BLaER1 treated with 17β-estradiol and CSF1 and Interleukin-3, amounts not matched to agents 10 nM and 100 nM (cell line): ENCODE data around the gene TMEM225B.
"Not testable (repeated sequence)": the region's sequence is repeated elsewhere in the genome, so short reads cannot be mapped to it uniquely, and the experiment has no call there.

ENCODE experiments used
- H3K27ac ChIP-seq, 11 experiments: shearing (Covaris generic); formaldehyde crosslinking; 2 replicates each; pipeline ENCODE4 v1.8.1; 2022
- H3K27me3 ChIP-seq, 11 experiments: shearing (Covaris generic); formaldehyde crosslinking; 2 replicates each; pipeline ENCODE4 v1.8.1; 2022
- H3K36me3 ChIP-seq, 11 experiments: shearing (Covaris generic); formaldehyde crosslinking; 2 replicates each; pipeline ENCODE4 v1.8.1; 2022
- H3K4me1 ChIP-seq, 10 experiments: shearing (Covaris generic); formaldehyde crosslinking; 2 replicates each; pipeline ENCODE4 v1.8.1; 2022
- H3K4me2 ChIP-seq, 11 experiments: shearing (Covaris generic); formaldehyde crosslinking; 2 replicates each; pipeline ENCODE4 v1.8.1; 2022
- H3K4me3 ChIP-seq, 10 experiments: shearing (Covaris generic); formaldehyde crosslinking; 2 replicates each; pipeline ENCODE4 v1.8.1; 2022
- H3K9ac ChIP-seq, 11 experiments: shearing (Covaris generic); formaldehyde crosslinking; 2 replicates each; pipeline ENCODE4 v1.8.1; 2022
- H3K9me3 ChIP-seq, 11 experiments: shearing (Covaris generic); formaldehyde crosslinking; replicated peaks in 1 of 11; 2 replicates each; pipeline ENCODE4 v1.8.1; 2022
- H4K20me1 ChIP-seq, 11 experiments: shearing (Covaris generic); formaldehyde crosslinking; 2 replicates each; pipeline ENCODE4 v1.8.1; 2022
- Cebpa-rat ChIP-seq, 11 experiments: shearing (Covaris generic); IDR thresholded peaks; 2 replicates each; pipeline ENCODE4 v1.8.1; 2022

Gene TMEM225B

DNA sequence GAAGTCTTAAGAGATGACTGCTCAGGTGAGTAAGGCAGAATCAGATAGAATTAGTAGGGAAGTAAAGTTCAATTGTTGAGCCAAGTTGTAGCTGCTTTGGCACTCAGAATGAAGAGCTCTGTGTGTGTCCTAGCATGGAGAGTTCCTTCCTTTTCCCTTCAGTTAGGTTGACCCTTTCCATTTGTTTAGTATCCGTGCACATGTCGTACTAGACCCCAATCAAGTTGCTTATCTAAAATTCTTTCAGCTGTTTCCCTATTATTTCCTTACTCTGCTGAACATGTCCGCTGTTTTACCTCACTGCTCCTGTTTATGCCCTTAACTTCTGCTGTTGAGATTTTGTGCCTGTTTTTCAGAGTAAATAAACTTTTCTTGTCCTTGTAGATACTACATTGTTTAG is 26.3 kb upstream of the TMEM225B start:
- Histone ChIP-seq H3K36me3 (peaks cover 74 to 87% (median 83%) of the 10 kb centered on the region in 11 experiments), H3K4me2 (no peak overlapping the region), H3K4me1 (no peaks in the 10 kb centered on the region), H3K9me3 (no peaks in the 10 kb centered on the region), H3K27me3 (no peaks in the 10 kb centered on the region), H3K27ac (no peak overlapping the region), H3K4me3 (no peak overlapping the region), H4K20me1 (peaks cover 12 to 52% (median 23%) of the 10 kb centered on the region in 11 experiments; a peak in 19 of 22 replicates), H3K9ac (no peak overlapping the region)
- TF ChIP-seq Cebpa-rat (IDR thresholded peaks at IDR 0.05): no peak

DNA sequence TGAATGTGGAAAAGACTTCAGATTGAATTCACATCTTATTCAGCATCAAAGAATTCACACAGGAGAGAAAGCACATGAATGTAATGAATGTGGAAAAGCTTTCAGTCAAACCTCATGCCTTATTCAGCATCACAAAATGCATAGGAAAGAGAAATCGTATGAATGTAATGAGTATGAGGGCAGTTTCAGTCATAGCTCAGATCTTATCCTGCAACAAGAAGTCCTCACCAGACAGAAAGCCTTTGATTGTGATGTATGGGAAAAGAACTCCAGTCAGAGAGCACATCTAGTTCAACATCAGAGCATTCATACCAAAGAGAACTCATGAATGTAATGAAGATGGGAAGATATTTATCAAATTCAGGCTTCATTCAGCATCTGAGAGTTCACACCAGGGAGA is 24.8 kb upstream of the TMEM225B start:
- H4K20me1 ChIP-seq: peaks cover 12 to 37% (median 24%) of the 10 kb centered on the region in 11 experiments; a peak in 18 of 22 replicates
- H3K9ac ChIP-seq: no peak overlapping the region
- H3K27ac ChIP-seq: no peak overlapping the region
- no peaks in the 10 kb centered on the region for H3K9me3 ChIP-seq
- no peak for TF ChIP-seq Cebpa-rat (IDR thresholded peaks at IDR 0.05)
- no peak overlapping the region for H3K4me3 ChIP-seq
- H3K27me3 ChIP-seq: no peaks in the 10 kb centered on the region
- peaks cover 63 to 74% (median 69%) of the 10 kb centered on the region in 11 experiments for H3K36me3 ChIP-seq
- H3K4me1 ChIP-seq: peaks cover 0 to 11% (median 9%) of the 10 kb centered on the region in 10 experiments; a peak in 12 of 20 replicates
- no peak overlapping the region for H3K4me2 ChIP-seq

DNA sequence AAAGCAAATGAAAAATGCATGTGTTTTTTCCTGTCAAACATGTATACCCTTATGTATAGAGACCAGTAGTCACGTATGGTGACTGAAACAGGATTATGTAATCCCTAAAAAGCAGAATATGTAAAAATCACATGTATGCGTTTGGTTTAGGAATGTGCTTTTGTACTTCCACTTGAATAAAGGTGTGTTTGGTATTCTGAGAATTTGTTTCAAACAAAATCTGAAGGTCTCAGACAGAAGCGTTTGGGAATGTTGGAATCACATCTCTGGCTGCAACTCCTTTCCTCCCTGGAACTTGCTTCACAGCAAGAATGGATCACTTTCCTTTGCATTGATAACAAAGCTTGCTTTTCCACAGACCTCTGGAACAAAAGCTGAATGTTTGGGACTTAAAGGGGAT is 21.8 kb upstream of the TMEM225B start:
- Histone ChIP-seq H3K36me3 (peaks cover 35 to 45% (median 39%) of the 10 kb centered on the region in 11 experiments), H3K9me3 (no peaks in the 10 kb centered on the region), H3K27ac (no peak overlapping the region), H4K20me1 (peaks cover 0 to 18% (median 0%) of the 10 kb centered on the region in 11 experiments; a peak in 6 of 22 replicates), H3K4me2 (no peak overlapping the region), H3K9ac (no peak overlapping the region), H3K4me1 (peaks cover 15 to 40% (median 32%) of the 10 kb centered on the region in 10 experiments), H3K27me3 (no peaks in the 10 kb centered on the region), H3K4me3 (no peak overlapping the region)
- no peak for TF ChIP-seq Cebpa-rat (IDR thresholded peaks at IDR 0.05)

DNA sequence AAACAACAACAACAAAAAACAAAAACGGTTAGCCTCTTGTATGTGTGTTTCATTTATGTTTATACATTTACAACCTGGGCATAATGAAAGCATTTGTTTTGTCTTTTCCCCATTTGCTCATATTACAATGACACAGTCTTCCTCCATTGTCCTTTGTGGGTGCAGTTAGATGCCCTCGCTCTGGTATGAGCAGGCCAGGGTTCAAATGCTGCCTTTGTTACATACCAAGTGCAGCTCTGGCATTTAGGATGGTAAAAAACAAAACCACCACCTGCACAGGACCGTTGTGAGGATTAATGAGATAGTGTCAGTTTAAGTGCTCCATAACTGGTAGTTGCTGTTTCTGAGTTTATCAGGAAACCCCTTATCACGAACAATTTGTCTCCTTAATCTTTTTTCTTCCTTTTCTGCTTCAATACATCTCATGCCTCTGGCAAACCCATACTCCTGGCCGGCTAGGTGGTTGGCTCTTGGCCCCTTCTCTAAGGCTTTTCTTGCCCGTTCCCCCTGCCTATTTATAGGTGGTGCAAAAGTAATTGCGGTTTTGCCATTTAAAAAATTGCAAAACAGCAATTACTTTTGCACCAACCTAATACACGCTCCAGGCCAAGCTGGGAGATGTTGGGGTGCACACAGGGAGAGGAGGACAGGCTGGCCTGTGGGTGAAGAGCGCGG is 18.6 kb upstream of the TMEM225B start:
- H3K4me3 ChIP-seq: peak overlapping the region; percentile 59 to 73 (median 62)
- TF ChIP-seq Cebpa-rat (IDR thresholded peaks at IDR 0.05): no peak
- peak overlapping the region; percentile 56 to 79 (median 74) for H3K9ac ChIP-seq
- H3K27me3 ChIP-seq: no peaks in the 10 kb centered on the region
- H3K4me1 ChIP-seq: peaks cover 15 to 40% (median 32%) of the 10 kb centered on the region in 10 experiments
- peaks cover 0 to 14% (median 0%) of the 10 kb centered on the region in 11 experiments; a peak in 3 of 22 replicates for H4K20me1 ChIP-seq
- H3K4me2 ChIP-seq: peak overlapping the region; percentile 90 to 100 (median 97)
- H3K9me3 ChIP-seq: no peaks in the 10 kb centered on the region
- H3K27ac ChIP-seq: peak overlapping the region in 9 of 11 experiments; percentile 40 to 72 (median 62); a peak in 13 of 22 replicates
- H3K36me3 ChIP-seq: peaks cover 3 to 13% (median 8%) of the 10 kb centered on the region in 11 experiments; a peak in 13 of 22 replicates

DNA sequence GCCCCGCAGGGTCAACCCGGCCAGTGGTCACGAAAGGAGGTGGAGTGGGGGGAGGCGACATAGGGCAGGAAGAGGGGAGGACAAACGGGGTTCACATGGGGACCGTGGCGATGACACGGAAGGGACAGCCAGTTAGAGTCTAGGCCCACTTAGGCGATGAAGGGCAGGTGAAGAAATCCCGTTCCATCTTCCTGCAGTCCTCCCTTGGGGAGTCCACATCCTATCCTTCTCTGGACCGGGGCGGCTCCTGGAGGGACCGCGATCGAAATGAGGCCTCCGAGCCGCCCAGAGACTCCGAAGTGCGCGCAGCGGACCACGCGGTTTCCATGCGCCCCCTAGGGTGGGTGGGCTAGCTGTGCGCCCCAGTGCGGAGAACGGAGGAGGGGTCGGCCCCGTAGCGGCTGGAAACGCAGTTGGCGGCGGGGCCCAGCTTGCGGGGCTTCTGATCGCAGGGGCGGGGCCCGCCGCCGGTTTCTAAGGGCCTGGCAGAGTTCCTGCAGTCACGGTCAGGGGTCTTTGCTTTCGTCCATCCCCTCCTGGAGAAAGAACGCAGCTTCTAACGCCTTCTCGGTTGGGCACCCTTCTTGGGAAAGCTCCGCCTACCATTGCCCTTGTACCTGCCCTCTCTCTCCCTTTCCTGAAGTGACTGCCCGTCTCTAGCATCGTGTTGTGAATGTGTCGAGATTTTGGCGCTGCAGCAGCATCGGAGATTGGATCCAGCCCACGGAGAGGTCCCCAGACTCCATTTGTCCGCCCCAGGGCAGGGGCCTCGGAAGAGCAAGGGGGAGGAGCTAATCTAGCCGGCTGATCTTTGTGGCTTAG is 17.9 kb upstream of the TMEM225B start:
- peaks cover 0 to 6% (median under 1%) of the 10 kb centered on the region in 11 experiments; a peak in 2 of 22 replicates for H3K36me3 ChIP-seq
- H3K4me1 ChIP-seq: peaks cover 15 to 40% (median 32%) of the 10 kb centered on the region in 10 experiments
- peak overlapping the region; percentile 56 to 79 (median 74) for H3K9ac ChIP-seq
- H3K4me3 ChIP-seq: peak overlapping the region; percentile 59 to 73 (median 62)
- TF ChIP-seq Cebpa-rat (IDR thresholded peaks at IDR 0.05): no peak
- peak overlapping the region in 10 of 11 experiments; percentile 33 to 72 (median 60); a peak in 19 of 22 replicates for H3K27ac ChIP-seq
- no peaks in the 10 kb centered on the region for H3K27me3 ChIP-seq
- H3K4me2 ChIP-seq: peak overlapping the region; percentile 90 to 100 (median 97)
- H4K20me1 ChIP-seq: peaks cover 0 to 14% (median 0%) of the 10 kb centered on the region in 11 experiments; a peak in 3 of 22 replicates
- H3K9me3 ChIP-seq: no peaks in the 10 kb centered on the region

DNA sequence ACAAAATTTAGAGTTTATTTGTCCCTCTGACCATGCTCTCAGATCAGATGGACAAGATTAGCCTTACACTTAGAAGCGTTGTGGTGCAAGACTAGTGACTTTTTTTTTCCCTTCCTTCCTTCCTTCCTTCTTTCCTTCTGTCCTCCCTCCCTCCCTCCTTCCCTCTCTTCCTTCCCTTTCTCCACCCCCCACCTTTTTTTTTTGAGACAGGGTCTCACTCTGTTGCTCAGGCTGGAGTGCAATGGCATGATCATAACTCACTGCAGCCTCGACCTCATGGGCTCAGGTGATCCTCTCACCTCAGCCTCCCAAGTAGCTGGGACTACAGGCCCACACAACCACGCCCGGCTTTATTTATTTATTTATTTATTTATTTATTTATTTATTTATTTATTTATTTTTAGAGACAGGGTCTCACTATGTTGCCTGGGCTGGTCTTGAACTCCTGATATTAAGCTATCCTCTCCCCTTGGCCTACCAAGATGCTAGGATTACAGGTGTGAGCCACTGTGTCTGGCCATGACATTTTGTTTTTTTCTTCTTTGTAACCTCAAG is 17.2 kb upstream of the TMEM225B start:
- not testable (repeated sequence) for H3K9me3 ChIP-seq, H3K36me3 ChIP-seq, H3K27me3 ChIP-seq
- H4K20me1 ChIP-seq: peaks cover 0 to 14% (median 0%) of the 10 kb centered on the region in 11 experiments; a peak in 3 of 22 replicates
- peaks cover 15 to 40% (median 32%) of the 10 kb centered on the region in 10 experiments for H3K4me1 ChIP-seq
- peak overlapping the region; percentile 59 to 73 (median 62) for H3K4me3 ChIP-seq
- H3K27ac ChIP-seq: peak overlapping the region in 6 of 11 experiments; percentile 40 to 70 (median 60); a peak in 7 of 22 replicates
- H3K4me2 ChIP-seq: peak overlapping the region; percentile 90 to 100 (median 97)
- peak overlapping the region; percentile 56 to 79 (median 74) for H3K9ac ChIP-seq

DNA sequence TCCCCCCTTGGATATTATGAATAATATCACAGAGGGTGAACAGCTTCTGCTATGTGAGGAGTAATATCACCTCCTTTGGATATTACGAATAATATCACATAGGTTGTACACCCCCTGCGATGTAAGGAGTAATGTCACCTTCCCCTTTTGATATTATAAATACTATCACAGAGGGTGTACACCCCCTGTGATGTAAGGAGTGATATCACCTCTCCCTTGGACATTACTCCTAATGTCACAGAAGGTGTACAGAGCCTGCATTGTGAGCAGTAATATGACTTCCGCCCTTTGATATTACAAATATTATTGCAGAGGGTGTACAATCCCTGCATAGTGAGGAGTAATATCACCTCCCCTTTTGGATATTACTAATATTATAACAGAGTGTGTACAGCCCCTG is 9.2 kb upstream of the TMEM225B start:
- H3K27me3 ChIP-seq: no peaks in the 10 kb centered on the region
- no peaks in the 10 kb centered on the region for H3K36me3 ChIP-seq
- H3K4me1 ChIP-seq: no peaks in the 10 kb centered on the region
- no peak overlapping the region for H3K4me2 ChIP-seq
- TF ChIP-seq Cebpa-rat (IDR thresholded peaks at IDR 0.05): no peak
- no peak overlapping the region for H3K27ac ChIP-seq
- no peak overlapping the region for H3K4me3 ChIP-seq
- peaks cover 0 to 7% (median 0%) of the 10 kb centered on the region in 11 experiments; a peak in 3 of 22 replicates for H3K9me3 ChIP-seq
- H4K20me1 ChIP-seq: no peaks in the 10 kb centered on the region
- H3K9ac ChIP-seq: no peak overlapping the region

DNA sequence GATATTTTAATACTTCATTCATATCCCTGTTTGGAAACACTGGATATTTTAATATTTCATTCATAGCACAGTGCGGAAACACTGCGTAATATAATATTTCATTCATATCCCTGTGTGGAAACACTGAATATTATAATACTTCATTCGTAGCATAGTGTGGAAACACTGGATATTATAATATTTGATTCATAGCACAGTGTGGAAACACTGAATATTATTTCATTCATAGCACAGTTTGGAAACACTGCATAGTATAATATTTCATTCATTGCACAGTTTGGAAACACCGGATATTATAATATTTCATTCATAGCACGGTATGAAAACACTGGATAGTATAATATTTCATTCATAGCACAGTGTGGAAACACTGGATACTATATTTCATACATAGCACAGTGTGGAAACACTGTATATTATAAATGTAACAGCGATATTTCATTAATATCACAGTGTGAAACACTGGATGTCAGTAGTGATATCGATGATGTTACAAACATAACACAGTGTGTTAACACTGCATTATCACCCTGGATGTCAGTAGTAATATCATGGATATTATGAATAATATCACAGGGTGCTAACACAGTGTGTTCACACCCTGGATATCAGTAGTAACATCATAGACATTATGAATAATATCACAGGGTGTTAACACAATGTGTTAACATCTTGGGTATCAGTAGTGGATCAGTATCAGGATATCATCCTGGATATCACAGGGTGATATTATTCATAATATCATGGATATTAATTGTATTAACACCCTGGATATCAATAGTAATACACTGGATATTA is 2.9 kb upstream of the TMEM225B start:
- no peak overlapping the region for H3K4me3 ChIP-seq
- TF ChIP-seq Cebpa-rat (IDR thresholded peaks at IDR 0.05): no peak
- H3K36me3 ChIP-seq: no peaks in the 10 kb centered on the region
- no peaks in the 10 kb centered on the region for H3K9me3 ChIP-seq
- no peak overlapping the region for H3K4me2 ChIP-seq
- H4K20me1 ChIP-seq: no peaks in the 10 kb centered on the region
- H3K27ac ChIP-seq: no peak overlapping the region
- H3K27me3 ChIP-seq: no peaks in the 10 kb centered on the region
- no peak overlapping the region for H3K9ac ChIP-seq
- H3K4me1 ChIP-seq: no peaks in the 10 kb centered on the region
